ENCODE results near the gene KIF12. TPM values are rescaled to one million over a fixed set of nuclear protein-coding genes. Genes with fewer than 3 reads are reported as not detected.
A peak's percentile ranks its signal among the peaks of the same experiment; 100 is the strongest.

The KIF12 gene
- total RNA-seq, 2 donors from 2014 or later = not detected

GRCh38 chr9:114100536-114100935 lies 1.4 kb upstream of the KIF12 start:
- Mint-ChIP-seq H3K4me3 (no peak overlapping the region), H3K4me1 (peaks cover 4% of the 10 kb centered on the region), H3K27ac (no peak overlapping the region), H3K27me3 (peaks cover 30% of the 10 kb centered on the region), H3K36me3 (ENCODE audit: low read depth) (no peaks in the 10 kb centered on the region), H3K9me3 (peaks cover 5% of the 10 kb centered on the region)
- no peak for ATAC-seq (replicated peaks)

GRCh38 chr9:114099669-114100270 lies 678 bp upstream of the KIF12 start:
- peaks cover 32% of the 10 kb centered on the region for H3K27me3 Mint-ChIP-seq
- no peak for ATAC-seq (replicated peaks)
- H3K36me3 Mint-ChIP-seq (ENCODE audit: low read depth) = no peaks in the 10 kb centered on the region
- no peak overlapping the region for H3K27ac Mint-ChIP-seq
- no peak overlapping the region for H3K4me3 Mint-ChIP-seq
- peaks cover 5% of the 10 kb centered on the region for H3K9me3 Mint-ChIP-seq
- H3K4me1 Mint-ChIP-seq = peaks cover 4% of the 10 kb centered on the region

- H3K4me3 Mint-ChIP-seq = peak overlapping the region; percentile 53
- no peak overlapping the region for H3K27ac Mint-ChIP-seq
- peaks cover 37% of the 10 kb centered on the region for H3K27me3 Mint-ChIP-seq
Observed at GRCh38 chr9:114098021-114098935, 814 bp downstream of the KIF12 start.

GRCh38 chr9:114097613-114098020 lies 1.5 kb downstream of the KIF12 start:
- Mint-ChIP-seq H3K27ac (no peak overlapping the region), H3K9me3 (peaks cover 5% of the 10 kb centered on the region), H3K4me1 (peaks cover 4% of the 10 kb centered on the region), H3K27me3 (peaks cover 35% of the 10 kb centered on the region), H3K4me3 (peak overlapping the region; percentile 53), H3K36me3 (ENCODE audit: low read depth) (no peaks in the 10 kb centered on the region)
- no peak for ATAC-seq (replicated peaks)

More at GRCh38 chr9:114098021-114098935, 814 bp downstream of the KIF12 start:
- peaks cover 4% of the 10 kb centered on the region for H3K4me1 Mint-ChIP-seq
- ATAC-seq (replicated peaks) = peak; percentile 55
- H3K9me3 Mint-ChIP-seq = peaks cover 5% of the 10 kb centered on the region
- H3K36me3 Mint-ChIP-seq (ENCODE audit: low read depth) = no peaks in the 10 kb centered on the region

GRCh38 chr9:114096866-114097612 lies 2.1 kb downstream of the KIF12 start:
- H3K9me3 Mint-ChIP-seq = peaks cover 4% of the 10 kb centered on the region
- H3K4me3 Mint-ChIP-seq = peak overlapping the region; percentile 53
- H3K4me1 Mint-ChIP-seq = peaks cover 4% of the 10 kb centered on the region
- no peak for ATAC-seq (replicated peaks)
- H3K36me3 Mint-ChIP-seq (ENCODE audit: low read depth) = no peaks in the 10 kb centered on the region
- no peak overlapping the region for H3K27ac Mint-ChIP-seq
- peaks cover 35% of the 10 kb centered on the region for H3K27me3 Mint-ChIP-seq

- no peak overlapping the region for H3K27ac Mint-ChIP-seq
- no peak overlapping the region for H3K4me3 Mint-ChIP-seq
- ATAC-seq (replicated peaks) = no peak
- no peaks in the 10 kb centered on the region for H3K36me3 Mint-ChIP-seq (ENCODE audit: low read depth)
- peaks cover 4% of the 10 kb centered on the region for H3K4me1 Mint-ChIP-seq
- H3K27me3 Mint-ChIP-seq = peaks cover 32% of the 10 kb centered on the region
- H3K9me3 Mint-ChIP-seq = no peaks in the 10 kb centered on the region
Observed at GRCh38 chr9:114096041-114096511, 3.0 kb downstream of the KIF12 start.

GRCh38 chr9:114094971-114095370 lies 4.1 kb downstream of the KIF12 start:
- no peak for ATAC-seq (replicated peaks)
- Mint-ChIP-seq H3K27ac (no peak overlapping the region), H3K9me3 (no peaks in the 10 kb centered on the region), H3K4me3 (no peak overlapping the region), H3K27me3 (peaks cover 28% of the 10 kb centered on the region), H3K36me3 (ENCODE audit: low read depth) (no peaks in the 10 kb centered on the region), H3K4me1 (peaks cover 4% of the 10 kb centered on the region)

- Mint-ChIP-seq H3K27me3 (peaks cover 24% of the 10 kb centered on the region), H3K27ac (no peak overlapping the region), H3K4me1 (peaks cover 4% of the 10 kb centered on the region), H3K9me3 (no peaks in the 10 kb centered on the region), H3K4me3 (no peak overlapping the region), H3K36me3 (ENCODE audit: low read depth) (no peaks in the 10 kb centered on the region)
- ATAC-seq (replicated peaks) = no peak
Observed at GRCh38 chr9:114093761-114094505, 5.2 kb downstream of the KIF12 start.

- no peaks in the 10 kb centered on the region for H3K9me3 Mint-ChIP-seq
- H3K36me3 Mint-ChIP-seq (ENCODE audit: low read depth) = no peaks in the 10 kb centered on the region
- ATAC-seq (replicated peaks) = no peak
- H3K27me3 Mint-ChIP-seq = peaks cover 24% of the 10 kb centered on the region
- no peak overlapping the region for H3K27ac Mint-ChIP-seq
- no peak overlapping the region for H3K4me3 Mint-ChIP-seq
- H3K4me1 Mint-ChIP-seq = peaks cover 4% of the 10 kb centered on the region
Observed at GRCh38 chr9:114093031-114093471, 6.0 kb downstream of the KIF12 start.

- H3K9me3 Mint-ChIP-seq = no peaks in the 10 kb centered on the region
- no peaks in the 10 kb centered on the region for H3K36me3 Mint-ChIP-seq (ENCODE audit: low read depth)
- H3K27me3 Mint-ChIP-seq = peaks cover 20% of the 10 kb centered on the region
- H3K4me3 Mint-ChIP-seq = no peak overlapping the region
- H3K27ac Mint-ChIP-seq = no peak overlapping the region
- no peak for ATAC-seq (replicated peaks)
- H3K4me1 Mint-ChIP-seq = no peaks in the 10 kb centered on the region
Observed at GRCh38 chr9:114092336-114092735, 6.8 kb downstream of the KIF12 start.

GRCh38 chr9:114091711-114092110 lies 7.4 kb downstream of the KIF12 start:
- Mint-ChIP-seq H3K27ac (no peak overlapping the region), H3K36me3 (ENCODE audit: low read depth) (no peaks in the 10 kb centered on the region), H3K4me1 (no peaks in the 10 kb centered on the region), H3K9me3 (no peaks in the 10 kb centered on the region), H3K4me3 (no peak overlapping the region), H3K27me3 (peaks cover 13% of the 10 kb centered on the region)
- no peak for ATAC-seq (replicated peaks)

GRCh38 chr9:114090798-114091197 lies 8.3 kb downstream of the KIF12 start:
- H3K36me3 Mint-ChIP-seq (ENCODE audit: low read depth) = no peaks in the 10 kb centered on the region
- H3K27me3 Mint-ChIP-seq = peaks cover 10% of the 10 kb centered on the region
- H3K4me3 Mint-ChIP-seq = no peak overlapping the region
- H3K4me1 Mint-ChIP-seq = no peaks in the 10 kb centered on the region
- ATAC-seq (replicated peaks) = no peak
- H3K9me3 Mint-ChIP-seq = no peaks in the 10 kb centered on the region
- H3K27ac Mint-ChIP-seq = no peak overlapping the region

- no peak for ATAC-seq (replicated peaks)
Observed at GRCh38 chr9:114089206-114089840, 9.8 kb downstream of the KIF12 start.

More at GRCh38 chr9:114089206-114089840, 9.8 kb downstream of the KIF12 start:
- H3K27ac Mint-ChIP-seq = no peak overlapping the region
- H3K4me1 Mint-ChIP-seq = no peaks in the 10 kb centered on the region
- no peaks in the 10 kb centered on the region for H3K36me3 Mint-ChIP-seq (ENCODE audit: low read depth)
- H3K4me3 Mint-ChIP-seq = no peak overlapping the region
- no peaks in the 10 kb centered on the region for H3K9me3 Mint-ChIP-seq
- H3K27me3 Mint-ChIP-seq = peaks cover 6% of the 10 kb centered on the region
